NB4 (cell line): ENCODE data around the gene KRT7.

Experiments used
- CTCF ChIP-seq: IDR thresholded peaks from one replicate; pipeline ENCODE4 v1.5.1; 2012; ENCODE audit warnings: low read depth, low read length
- MYC ChIP-seq: IDR thresholded peaks from 2 replicates; pipeline ENCODE4 v1.6.1; 2011; ENCODE audit warnings: low read depth, low read length
- POLR2A ChIP-seq: IDR thresholded peaks from 2 replicates; pipeline ENCODE4 v1.6.1; 2011; ENCODE audit warnings: mild to moderate bottlenecking; ENCODE audit not compliant: insufficient read length; ENCODE audit errors: extremely low read depth
- TF ChIP-seq, protein P1 (sequence below): IDR thresholded peaks from 2 replicates; pipeline ENCODE4 v1.6.1; 2011; ENCODE audit warnings: low read depth, low read length

DNA sequence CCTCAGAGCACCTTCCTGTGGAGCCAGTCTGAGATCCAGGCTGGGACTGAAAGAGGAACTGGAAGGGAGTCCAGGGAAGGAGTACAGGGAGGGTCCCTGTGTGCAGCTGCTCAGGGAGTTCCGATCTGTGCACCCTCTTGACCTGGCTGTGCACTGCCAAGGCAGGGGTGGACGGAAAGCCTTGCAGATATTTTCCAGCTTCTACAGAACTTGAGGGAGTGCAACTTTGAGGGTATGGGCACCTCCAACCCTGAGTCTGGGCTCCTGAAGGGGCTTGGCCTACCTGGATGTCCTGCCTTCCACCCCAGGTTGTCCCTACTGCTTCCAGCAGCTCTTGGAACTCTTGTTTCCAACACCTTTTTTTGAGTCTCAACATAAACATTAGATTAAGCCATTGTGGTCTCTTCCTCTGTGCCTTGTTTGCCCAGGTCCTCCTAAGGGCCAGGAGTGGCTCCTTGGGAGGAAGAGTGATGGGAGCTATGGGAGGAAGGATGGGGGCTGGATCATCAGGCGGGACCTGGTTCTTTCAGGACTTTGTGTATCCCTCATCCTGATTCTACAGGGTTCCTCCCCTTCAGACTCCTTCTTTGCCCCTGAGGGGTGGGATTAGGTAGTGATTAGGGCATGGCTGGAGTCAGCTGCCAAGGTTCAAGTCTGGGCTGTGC, 3.5 kb downstream of the KRT7 start:
- no peak for TF ChIP-seq CTCF
- TF ChIP-seq, protein P1, sequence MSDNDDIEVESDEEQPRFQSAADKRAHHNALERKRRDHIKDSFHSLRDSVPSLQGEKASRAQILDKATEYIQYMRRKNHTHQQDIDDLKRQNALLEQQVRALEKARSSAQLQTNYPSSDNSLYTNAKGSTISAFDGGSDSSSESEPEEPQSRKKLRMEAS, result no peak
- TF ChIP-seq POLR2A, result no peak
- no peak for TF ChIP-seq MYC
